Myocyte (in vitro differentiated cells): ENCODE results near the gene SFN. TPM values are rescaled to one million over a fixed set of nuclear protein-coding genes. Genes with fewer than 3 reads are reported as not detected.
"Not testable (repeated sequence)": the region's sequence is repeated elsewhere in the genome, so short reads cannot be mapped to it uniquely, and the experiment has no call there.

Source experiments
- DNase-seq: peaks from one replicate; pipeline ENCODE4 v3.0.0-alpha.2; 2012; ENCODE audit warnings: low read depth
- polyA plus RNA-seq: library from polyadenylated mRNA; unstranded; fragments of >200 nt; gene quantifications from one replicate; pipeline ENCODE4 v1.2.1, GENCODE V29; 2012; ENCODE audit warnings: missing spikeins
- total RNA-seq: library from RNA; depleted of rRNA; stranded (reverse); fragments of >200 nt; gene quantifications from 2 replicates; pipeline ENCODE4 v1.2.3, GENCODE V29; 2014

The SFN gene
- not detected in 2 replicates for total RNA-seq
- not detected for polyA plus RNA-seq

- no peak for DNase-seq
Observed at GRCh38 chr1:26862781-26863684, at the start of gene SFN. Gene SFN, plus strand, starts transcription at chr1:26863149. Its CDS starts 64 bp downstream, at chr1:26863213.

- DNase-seq = no peak
Observed at GRCh38 chr1:26814377-26814776, 48.6 kb upstream of the SFN start.

- no peak for DNase-seq
Observed at GRCh38 chr1:26814893-26815292, 48.1 kb upstream of the SFN start.

- DNase-seq = no peak
Observed at GRCh38 chr1:26820784-26821269, 42.1 kb upstream of the SFN start.

GRCh38 chr1:26822737-26823395 lies 40.1 kb upstream of the SFN start:
- DNase-seq = no peak

GRCh38 chr1:26824731-26825130 lies 38.2 kb upstream of the SFN start:
- no peak for DNase-seq

- DNase-seq = peak; percentile 63
Observed at GRCh38 chr1:26826261-26827105, 36.5 kb upstream of the SFN start, which contains the start of gene ZDHHC18. Gene ZDHHC18, plus strand, starts transcription at chr1:26826688. Its CDS starts 117 bp downstream, at chr1:26826805.

GRCh38 chr1:26827106-26827604 lies 35.8 kb upstream of the SFN start:
- DNase-seq = no peak

- peak; percentile 33 for DNase-seq
Observed at GRCh38 chr1:26827663-26828062, 35.3 kb upstream of the SFN start.

- no peak for DNase-seq
Observed at GRCh38 chr1:26828411-26828991, 34.4 kb upstream of the SFN start.

- no peak for DNase-seq
Observed at GRCh38 chr1:26829184-26829911, 33.6 kb upstream of the SFN start.

GRCh38 chr1:26831059-26831458 lies 31.9 kb upstream of the SFN start:
- DNase-seq = no peak

- no peak for DNase-seq
Observed at GRCh38 chr1:26831546-26832248, 31.3 kb upstream of the SFN start.

- DNase-seq = no peak
Observed at GRCh38 chr1:26832249-26832960, 30.5 kb upstream of the SFN start.

- no peak for DNase-seq
Observed at GRCh38 chr1:26833432-26834405, 29.2 kb upstream of the SFN start.

GRCh38 chr1:26837665-26838064 lies 25.3 kb upstream of the SFN start:
- DNase-seq = not testable (repeated sequence)
